Natural killer cell (primary cell): Measurements from ENCODE around the gene CCDC91. TPM values are rescaled to one million over a fixed set of nuclear protein-coding genes. Genes with fewer than 3 reads are reported as not detected.

Experiments
- ATAC-seq, 3 donors: fragments of 150-1000 bp in 2 of 3; fragments of 200-7000 bp in 1 of 3; cut with Tn5 transposase; 1 replicate in 1 of 3; 2 replicates in 2 of 3; pipeline ENCODE4 v1.10.0; 2021; ENCODE audit warnings: mild to moderate bottlenecking in 2 of 3, moderate library complexity in 2 of 3
- DNase-seq, 2 donors: peaks; one replicate each; pipeline versions ENCODE4 v3.0.0 to v3.0.0-alpha.2; 2013 to 2021; ENCODE audit warnings: mixed read lengths in 1 of 2
- H3K27ac ChIP-seq: one replicate; pipeline ENCODE4 v1.5.1; 2013; ENCODE audit warnings: mild to moderate bottlenecking, low read length
- H3K27me3 ChIP-seq: one replicate; pipeline ENCODE4 v1.6.1; 2013; ENCODE audit warnings: low read length; ENCODE audit not compliant: control insufficient read depth, insufficient read depth
- H3K36me3 ChIP-seq: one replicate; pipeline ENCODE4 v1.6.1; 2013; ENCODE audit warnings: low read length; ENCODE audit not compliant: control insufficient read depth, insufficient read depth
- H3K4me1 ChIP-seq: one replicate; pipeline ENCODE4 v1.6.1; 2013; ENCODE audit warnings: low read length; ENCODE audit not compliant: control insufficient read depth, insufficient read depth
- H3K4me3 ChIP-seq: one replicate; pipeline ENCODE4 v1.5.1; 2013; ENCODE audit warnings: low read length
- H3K9me3 ChIP-seq: one replicate; pipeline ENCODE4 v1.6.1; 2013; ENCODE audit warnings: low read length; ENCODE audit not compliant: control insufficient read depth, insufficient read depth
- H3K27ac Mint-ChIP-seq, 2 donors: one replicate each; pipeline ENCODE4 v1.8.0; 2022; ENCODE audit warnings: mild to moderate bottlenecking in 2 of 2, mixed read lengths in 2 of 2, moderate library complexity in 1 of 2
- H3K27me3 Mint-ChIP-seq, 2 donors: one replicate each; pipeline ENCODE4 v1.8.0; 2022; ENCODE audit warnings: low read depth in 2 of 2, mixed read lengths in 2 of 2
- H3K36me3 Mint-ChIP-seq: one replicate; pipeline ENCODE4 v1.8.0; 2022; ENCODE audit warnings: mixed read lengths
- H3K4me1 Mint-ChIP-seq, 2 donors: one replicate each; pipeline ENCODE4 v1.8.0; 2022; ENCODE audit warnings: mixed read lengths in 2 of 2
- H3K4me3 Mint-ChIP-seq: one replicate; pipeline ENCODE4 v1.8.0; 2022; ENCODE audit warnings: mild to moderate bottlenecking, moderate library complexity, mixed read lengths
- H3K9me3 Mint-ChIP-seq, 2 donors: one replicate each; pipeline ENCODE4 v1.8.0; 2022; ENCODE audit warnings: mixed read lengths in 2 of 2
- CTCF ChIP-seq: fragments of 200-600 bp; IDR thresholded peaks from one replicate; pipeline ENCODE4 v1.8.0; 2022; ENCODE audit warnings: antibody characterized with exemption
- WGBS: methylation state at CpG from one replicate; pipeline ENCODE4 v1.1.7; 2013; ENCODE audit warnings: missing lambda C conversion rate; ENCODE audit not compliant: insufficient coverage; 5-methylcytosine and 5-hydroxymethylcytosine counted together
- intact Hi-C: fragments of 100-400 bp; cut with micrococcal nuclease; formaldehyde crosslinking; loops from one replicate; pipeline ENCODE4 v1.14.2; 2022
- total RNA-seq, 4 donors: library from RNA; stranded (reverse); fragments of 120-200 nt in 1 of 4; gene quantifications; one replicate each; pipeline versions ENCODE4 v1.2.3 to v1.2.4, GENCODE V29; 2013 to 2022

Gene CCDC91
- total RNA-seq, 3 donors from 2014 or later (not counting 1 experiment from before 2014, with no cell fraction given): 48.8 to 65.8 (median 60.2) TPM

- Mint-ChIP-seq H3K9me3 (peaks cover 0 to 2% of the 10 kb centered on the region in 2 donors), H3K36me3 (peaks cover 6% of the 10 kb centered on the region), H3K27ac (no peak overlapping the region), H3K27me3 (no peaks in the 10 kb centered on the region), H3K4me3 (no peak overlapping the region), H3K4me1 (peaks cover 10 to 12% of the 10 kb centered on the region in 2 donors)
- Histone ChIP-seq H3K27ac (no peak overlapping the region), H3K4me3 (no peak overlapping the region), H3K27me3 (no peaks in the 10 kb centered on the region), H3K36me3 (no peaks in the 10 kb centered on the region), H3K4me1 (no peaks in the 10 kb centered on the region), H3K9me3 (no peaks in the 10 kb centered on the region)
- no peak for TF ChIP-seq CTCF
- DNase-seq: no peak
- ATAC-seq: no peak
- WGBS: 91% methylated on average over 4 of the region's 5 CpGs
- intact Hi-C loops: no loop called here
These were observed 394.9 kb downstream of the CCDC91 start for GRCh38 chr12:28585146-28585545.

- H3K27ac ChIP-seq: no peak overlapping the region
- DNase-seq (no peak), ATAC-seq (no peak)
- H3K27me3 ChIP-seq: no peaks in the 10 kb centered on the region
- H3K36me3 ChIP-seq: no peaks in the 10 kb centered on the region
- H3K27me3 Mint-ChIP-seq: no peaks in the 10 kb centered on the region
- no peak for TF ChIP-seq CTCF
- H3K4me3 Mint-ChIP-seq: no peak overlapping the region
- H3K36me3 Mint-ChIP-seq: peaks cover 6% of the 10 kb centered on the region
- 76% methylated on average over 2 of the region's 3 CpGs for WGBS
- peaks cover 10 to 12% of the 10 kb centered on the region in 2 donors for H3K4me1 Mint-ChIP-seq
- no peaks in the 10 kb centered on the region for H3K9me3 ChIP-seq
- H3K27ac Mint-ChIP-seq: no peak overlapping the region
- H3K4me3 ChIP-seq: no peak overlapping the region
- peaks cover under 1 to 2% of the 10 kb centered on the region in 2 donors for H3K9me3 Mint-ChIP-seq
- H3K4me1 ChIP-seq: no peaks in the 10 kb centered on the region
- intact Hi-C loops: no loop called here
These were observed 396.2 kb downstream of the CCDC91 start for GRCh38 chr12:28586481-28586880.

GRCh38 chr12:28591831-28592230, 401.6 kb downstream of the CCDC91 start:
- intact Hi-C loops: no loop called here
- H3K27me3 ChIP-seq: no peaks in the 10 kb centered on the region
- H3K4me3 ChIP-seq: no peak overlapping the region
- Mint-ChIP-seq H3K36me3 (peaks cover 8% of the 10 kb centered on the region), H3K27ac (no peak overlapping the region), H3K9me3 (peaks cover 8 to 13% of the 10 kb centered on the region in 2 donors), H3K4me1 (no peaks in the 10 kb centered on the region), H3K27me3 (no peaks in the 10 kb centered on the region), H3K4me3 (no peak overlapping the region)
- H3K27ac ChIP-seq: no peak overlapping the region
- DNase-seq (no peak), ATAC-seq (no peak)
- H3K9me3 ChIP-seq: no peaks in the 10 kb centered on the region
- H3K4me1 ChIP-seq: no peaks in the 10 kb centered on the region
- no peaks in the 10 kb centered on the region for H3K36me3 ChIP-seq
- TF ChIP-seq CTCF: no peak
- 84% methylated on average over 1 of the region's 1 CpG for WGBS

Other genes starting within 250 kb of the CCDC91 start
- not detected for gene PTHLH, start 217.7 kb upstream of the CCDC91 start, total RNA-seq